Regular cardiac myocyte (primary cell): ENCODE measurements around the gene RAB21. TPM values are rescaled to one million over a fixed set of nuclear protein-coding genes. Genes with fewer than 3 reads are reported as not detected.

Experiments used
- total RNA-seq: library from RNA; depleted of rRNA; stranded (reverse); fragments of >200 nt; gene quantifications from 2 replicates; pipeline ENCODE4 v1.2.3, GENCODE V29; 2014

Gene RAB21, protein sequence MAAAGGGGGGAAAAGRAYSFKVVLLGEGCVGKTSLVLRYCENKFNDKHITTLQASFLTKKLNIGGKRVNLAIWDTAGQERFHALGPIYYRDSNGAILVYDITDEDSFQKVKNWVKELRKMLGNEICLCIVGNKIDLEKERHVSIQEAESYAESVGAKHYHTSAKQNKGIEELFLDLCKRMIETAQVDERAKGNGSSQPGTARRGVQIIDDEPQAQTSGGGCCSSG
- 14.1 and 45.1 TPM in 2 replicates for total RNA-seq

DNA sequence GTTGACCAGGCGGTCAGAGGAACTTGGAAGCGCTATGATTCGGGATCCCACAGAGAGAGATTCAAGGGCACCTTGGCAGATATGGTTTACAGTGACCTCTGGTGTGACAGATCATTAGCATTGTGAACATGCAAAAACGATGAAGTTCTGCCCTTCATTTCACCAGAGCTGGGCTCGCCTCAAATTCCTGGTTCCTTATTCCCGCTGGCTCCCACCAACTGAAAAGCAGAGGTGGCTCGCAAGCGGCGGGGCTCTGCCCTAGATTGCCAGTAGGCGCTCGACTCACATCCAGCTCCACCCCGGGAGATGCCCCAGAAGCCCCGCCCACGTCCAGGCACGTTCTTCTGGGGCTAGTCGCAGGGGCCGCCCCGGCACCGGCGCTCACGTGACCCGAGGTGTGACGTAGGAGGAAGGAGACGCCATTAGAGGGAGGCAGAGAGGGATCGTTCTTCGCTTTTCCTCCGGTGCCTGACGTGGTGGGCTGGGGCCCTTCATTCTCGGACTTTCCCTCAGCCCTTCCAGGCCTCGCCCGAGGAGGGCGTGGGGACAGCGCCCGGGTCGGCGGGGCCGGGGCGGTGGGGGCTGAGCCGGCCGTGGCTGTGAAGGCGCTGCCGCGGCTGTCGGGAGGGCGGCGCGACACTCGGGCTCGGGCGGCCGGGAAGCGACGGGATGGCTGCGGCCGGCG is at the start of gene RAB21:
RAB21 (plus strand) TSS at position 403 of the 685 bp plus-strand sequence; CDS start at position 670, 267 bp downstream.

Other genes starting within 250 kb of the RAB21 start
- 17.4 and 33.0 TPM in 2 replicates for gene ZFC3H1, start 91.0 kb upstream of the RAB21 start, total RNA-seq
- 3.6 and 7.0 TPM in 2 replicates for gene THAP2, start 90.6 kb upstream of the RAB21 start, total RNA-seq
- gene TMEM19, start 68.8 kb upstream of the RAB21 start, total RNA-seq, result 44.7 and 45.9 TPM in 2 replicates
- 25.1 and 27.0 TPM in 2 replicates for gene TBC1D15, start 84.9 kb downstream of the RAB21 start, total RNA-seq
- under 0.01 TPM in 1 of 2 replicates, not detected in the other for gene TPH2, start 184.0 kb downstream of the RAB21 start, total RNA-seq